IMR-90 (cell line): ENCODE results near the gene ASB11. TPM values are rescaled to one million over a fixed set of nuclear protein-coding genes. Genes with fewer than 3 reads are reported as not detected.

Experiments used
- ATAC-seq: fragments of 200-7000 bp; cut with Tn5 transposase; 2 replicates; pipeline ENCODE4 v1.9.1; 2020; ENCODE audit warnings: low read depth, mild to moderate bottlenecking, moderate library complexity
- BruUV-seq: library from RNA; stranded (reverse); fragments of 400-500 nt; replicated peaks from 2 replicates; lab custom pipeline; 2021; lab: Mats Ljungman, UMichigan
- CTCF ChIA-PET: fragments of 300-600 bp; formaldehyde crosslinking; extraction: SDS; loops from one replicate; lab custom pipeline; 2021; ENCODE audit warnings: antibody characterized with exemption; lab: Yijun Ruan, JAX
- POLR2A ChIA-PET: fragments of 300-600 bp; sonication (Branson Sonifier 250); formaldehyde crosslinking; loops from one replicate; lab custom pipeline; 2022; ENCODE audit warnings: antibody characterized with exemption; ENCODE audit not compliant: unreplicated experiment; lab: Charles Lee
- DNase-seq: peaks from one replicate; pipeline ENCODE4 v3.0.0; 2013
- H2AFZ ChIP-seq: replicated peaks from 2 replicates; pipeline ENCODE3; 2013; ENCODE audit warnings: low read length, mild to moderate bottlenecking; ENCODE audit not compliant: poor library complexity
- H2AK5ac ChIP-seq: 2 replicates; pipeline ENCODE4 v1.6.1; 2013; ENCODE audit warnings: low read depth, low read length, inconsistent platforms
- H2AK9ac ChIP-seq: replicated peaks from 2 replicates; pipeline ENCODE3; 2013; ENCODE audit warnings: mild to moderate bottlenecking, low read depth, low read length, moderate library complexity; ENCODE audit not compliant: poor library complexity
- H2BK120ac ChIP-seq: 2 replicates; pipeline ENCODE4 v1.6.1; 2013; ENCODE audit warnings: low read depth, low read length, inconsistent platforms
- H2BK15ac ChIP-seq: 3 replicates; pipeline ENCODE4 v1.6.1; 2013; ENCODE audit warnings: low read depth, low read length, inconsistent platforms
- H2BK20ac ChIP-seq: 2 replicates; pipeline ENCODE4 v1.6.1; 2013; ENCODE audit warnings: low read depth, mild to moderate bottlenecking, inconsistent platforms, low read length, moderate library complexity
- H2BK5ac ChIP-seq: 2 replicates; pipeline ENCODE4 v1.6.1; 2013; ENCODE audit warnings: mild to moderate bottlenecking, low read depth, low read length, inconsistent platforms; ENCODE audit not compliant: poor library complexity, severe bottlenecking
- H3K14ac ChIP-seq: replicated peaks from 2 replicates; pipeline ENCODE4 v1.6.1; 2013; ENCODE audit warnings: low read depth, low read length, inconsistent platforms
- H3K18ac ChIP-seq: 2 replicates; pipeline ENCODE4 v1.6.1; 2013; ENCODE audit warnings: low read depth, low read length, control low read depth
- H3K23ac ChIP-seq: 2 replicates; pipeline ENCODE4 v1.6.1; 2013; ENCODE audit warnings: low read depth, low read length, inconsistent platforms
- H3K27ac ChIP-seq: 2 replicates; pipeline ENCODE4 v1.5.1; 2013; ENCODE audit warnings: mild to moderate bottlenecking, control low read depth, low read length; ENCODE audit not compliant: insufficient read depth
- H3K27me3 ChIP-seq: 2 replicates; pipeline ENCODE4 v1.6.1; 2013; ENCODE audit warnings: low read length; ENCODE audit not compliant: control insufficient read depth, insufficient read depth
- H3K36me3 ChIP-seq: 2 replicates; pipeline ENCODE4 v1.6.1; 2013; ENCODE audit warnings: low read length, mixed read lengths; ENCODE audit not compliant: control insufficient read depth, insufficient read depth
- H3K4ac ChIP-seq: 2 replicates; pipeline ENCODE4 v1.6.1; 2013; ENCODE audit warnings: low read depth, low read length, inconsistent platforms
- H3K4me1 ChIP-seq: 2 replicates; pipeline ENCODE4 v1.6.1; 2013; ENCODE audit warnings: low read length, mixed read lengths; ENCODE audit not compliant: control insufficient read depth, insufficient read depth
- H3K4me2 ChIP-seq: 2 replicates; pipeline ENCODE4 v1.6.1; 2013; ENCODE audit warnings: low read depth, mild to moderate bottlenecking, control low read depth, low read length, moderate library complexity
- H3K4me3 ChIP-seq: 2 replicates; pipeline ENCODE4 v1.5.1; 2013; ENCODE audit warnings: low read depth, mild to moderate bottlenecking, control low read depth, low read length, moderate library complexity; ENCODE audit not compliant: insufficient read depth
- H3K56ac ChIP-seq: 2 replicates; pipeline ENCODE4 v1.6.1; 2013; ENCODE audit warnings: low read length, inconsistent platforms; ENCODE audit not compliant: insufficient read depth; ENCODE audit errors: extremely low read depth
- H3K79me1 ChIP-seq, 2 experiments: 2 replicates each; pipeline ENCODE4 v1.6.1; 2013; ENCODE audit warnings: low read length in 2 of 2, inconsistent platforms in 1 of 2, low read depth in 1 of 2
- H3K9ac ChIP-seq: 2 replicates; pipeline ENCODE4 v1.6.1; 2013; ENCODE audit warnings: low read depth, low read length, control low read depth
- H3K9me1 ChIP-seq: 2 replicates; pipeline ENCODE4 v1.6.1; 2013; ENCODE audit warnings: low read length, inconsistent platforms; ENCODE audit not compliant: insufficient read depth
- H3K9me3 ChIP-seq: 2 replicates; pipeline ENCODE4 v1.6.1; 2013; ENCODE audit warnings: low read length; ENCODE audit not compliant: control insufficient read depth, insufficient read depth
- H4K20me1 ChIP-seq: 2 replicates; pipeline ENCODE4 v1.6.1; 2013; ENCODE audit warnings: low read length, inconsistent platforms; ENCODE audit not compliant: insufficient read depth
- H4K5ac ChIP-seq: 2 replicates; pipeline ENCODE4 v1.6.1; 2013; ENCODE audit warnings: mild to moderate bottlenecking, low read depth, low read length, control low read depth
- H4K8ac ChIP-seq, 2 experiments: 2 replicates each; pipeline ENCODE4 v1.6.1; 2013; ENCODE audit warnings: low read depth in 2 of 2, low read length in 2 of 2, control low read depth in 1 of 2, inconsistent platforms in 1 of 2
- H4K91ac ChIP-seq: 2 replicates; pipeline ENCODE4 v1.6.1; 2013; ENCODE audit warnings: low read depth, low read length, inconsistent platforms; ENCODE audit not compliant: insufficient read depth
- CEBPB ChIP-seq: IDR thresholded peaks from 2 replicates; pipeline ENCODE4 v1.6.1; 2012; ENCODE audit warnings: low read depth, low read length, improper control_type of control experiment
- CHD1 ChIP-seq: IDR thresholded peaks from 2 replicates; pipeline ENCODE4 v1.6.1; 2012; ENCODE audit warnings: low read depth, low read length, improper control_type of control experiment
- FOS ChIP-seq: fragments of 150-350 bp; IDR thresholded peaks from 2 replicates; pipeline ENCODE4 v1.6.1; 2016; ENCODE audit warnings: low read depth, low read length
- MAFK ChIP-seq: IDR thresholded peaks from 2 replicates; pipeline ENCODE4 v1.6.1; 2012; ENCODE audit warnings: low read depth, low read length, improper control_type of control experiment
- MAZ ChIP-seq: IDR thresholded peaks from 2 replicates; pipeline ENCODE4 v1.6.1; 2012; ENCODE audit warnings: low read depth, mild to moderate bottlenecking, low read length, improper control_type of control experiment, moderate library complexity, borderline replicate concordance
- NFE2L2 ChIP-seq: fragments of 150-350 bp; IDR thresholded peaks from 2 replicates; pipeline ENCODE4 v1.6.1; 2016; ENCODE audit warnings: low read depth, mild to moderate bottlenecking, low read length
- POLR2A ChIP-seq: IDR thresholded peaks from 2 replicates; pipeline ENCODE4 v1.6.1; 2012; ENCODE audit warnings: mild to moderate bottlenecking, low read depth, low read length
- RAD21 ChIP-seq: IDR thresholded peaks from 2 replicates; pipeline ENCODE4 v1.6.1; 2012; ENCODE audit warnings: low read length, improper control_type of control experiment
- RCOR1 ChIP-seq: IDR thresholded peaks from 2 replicates; pipeline ENCODE4 v1.6.1; 2012; ENCODE audit warnings: mild to moderate bottlenecking, low read length, improper control_type of control experiment; ENCODE audit not compliant: insufficient replicate concordance
- RFX5 ChIP-seq: IDR thresholded peaks from 2 replicates; pipeline ENCODE4 v1.8.0; 2012; ENCODE audit warnings: low read depth, mild to moderate bottlenecking, low read length, moderate library complexity
- SMC3 ChIP-seq: fragments of 150-350 bp; IDR thresholded peaks from 2 replicates; pipeline ENCODE4 v1.6.1; 2016; ENCODE audit warnings: low read depth, mild to moderate bottlenecking, antibody characterized with exemption, low read length, moderate library complexity
- USF2 ChIP-seq: fragments of 150-350 bp; IDR thresholded peaks from 2 replicates; pipeline ENCODE4 v1.6.1; 2017; ENCODE audit warnings: mild to moderate bottlenecking, antibody characterized with exemption, low read length, low read depth
- WGBS, 2 experiments: methylation state at CpG; one replicate each; pipeline versions ENCODE4 v1.1.5 to v1.1.7; 2013; ENCODE audit warnings: missing lambda C conversion rate in 2 of 2; ENCODE audit not compliant: insufficient read length in 1 of 2; ENCODE audit errors: extremely low coverage in 2 of 2; 5-methylcytosine and 5-hydroxymethylcytosine counted together
- dilution Hi-C: fragments of 300-500 bp; cut with HindIII; formaldehyde crosslinking; loops from one replicate; pipeline ENCODE4 v1.14.3; 2018; ENCODE audit warnings: low sequenced_read_pairs; ENCODE audit not compliant: unreplicated experiment
- in situ Hi-C: fragments of 300-500 bp; cut with MboI; formaldehyde crosslinking; loops from 3 replicates; pipeline ENCODE4 v1.14.3; 2019; ENCODE audit warnings: low sequenced_read_pairs, inconsistent platforms, mixed read lengths
- intact Hi-C: fragments of 100-400 bp; cut with micrococcal nuclease; formaldehyde crosslinking; loops from 2 replicates; pipeline ENCODE4 v1.10.0; 2022
- polyA plus RNA-seq, 3 experiments: library from polyadenylated mRNA; depleted of rRNA; stranded (reverse); fragments of >200 nt; gene quantifications; 2 replicates each; pipeline ENCODE4 v1.2.3, GENCODE V29; 2012; ENCODE audit warnings: low replicate concordance in 1 of 3
- total RNA-seq: library from RNA; depleted of rRNA; stranded (reverse); fragments of >200 nt; gene quantifications from 2 replicates; pipeline ENCODE4 v1.2.3, GENCODE V29; 2012
- TF ChIP-seq, protein P1 (sequence below): conservative IDR thresholded peaks from 2 replicates; pipeline ENCODE4 v1.5.1; 2012; ENCODE audit warnings: mild to moderate bottlenecking, low read depth, low read length, improper control_type of control experiment

ASB11 gene
- total and polyA plus RNA-seq, 2 of the 4 experiments (the other 2 are of a cell fraction), result not detected

GRCh38 chrX:15244421-15244820 is 71.0 kb downstream of the ASB11 start:
- Histone ChIP-seq H3K27ac (no peak overlapping the region), H3K4me2 (no peak overlapping the region), H2AK5ac (no peak overlapping the region), H3K23ac (no peak overlapping the region), H2AFZ (no peak overlapping the region), H3K9me1 (no peaks in the 10 kb centered on the region), H2BK15ac (no peak overlapping the region), H3K79me1 (no peaks in the 10 kb centered on the region), H2BK120ac (no peak overlapping the region), H3K56ac (no peak overlapping the region), H3K27me3 (peaks cover 2% of the 10 kb centered on the region; the same call in 1 of the 2 replicates), H2AK9ac (no peak overlapping the region), H3K36me3 (no peaks in the 10 kb centered on the region), H3K4me3 (no peak overlapping the region), H3K9me3 (no peaks in the 10 kb centered on the region), H4K20me1 (no peaks in the 10 kb centered on the region), H2BK5ac (no peak overlapping the region), H3K4me1 (no peaks in the 10 kb centered on the region), H3K9ac (no peak overlapping the region), H4K8ac (no peak overlapping the region), H3K18ac (no peak overlapping the region), H4K5ac (no peak overlapping the region), H3K14ac (no peak overlapping the region), H3K4ac (no peak overlapping the region), H4K91ac (no peak overlapping the region), H2BK20ac (no peak overlapping the region)
- TF ChIP-seq POLR2A, result no peak
- no peak for TF ChIP-seq RCOR1
- no peak for TF ChIP-seq MAZ
- TF ChIP-seq SMC3, result no peak
- TF ChIP-seq, protein P1, sequence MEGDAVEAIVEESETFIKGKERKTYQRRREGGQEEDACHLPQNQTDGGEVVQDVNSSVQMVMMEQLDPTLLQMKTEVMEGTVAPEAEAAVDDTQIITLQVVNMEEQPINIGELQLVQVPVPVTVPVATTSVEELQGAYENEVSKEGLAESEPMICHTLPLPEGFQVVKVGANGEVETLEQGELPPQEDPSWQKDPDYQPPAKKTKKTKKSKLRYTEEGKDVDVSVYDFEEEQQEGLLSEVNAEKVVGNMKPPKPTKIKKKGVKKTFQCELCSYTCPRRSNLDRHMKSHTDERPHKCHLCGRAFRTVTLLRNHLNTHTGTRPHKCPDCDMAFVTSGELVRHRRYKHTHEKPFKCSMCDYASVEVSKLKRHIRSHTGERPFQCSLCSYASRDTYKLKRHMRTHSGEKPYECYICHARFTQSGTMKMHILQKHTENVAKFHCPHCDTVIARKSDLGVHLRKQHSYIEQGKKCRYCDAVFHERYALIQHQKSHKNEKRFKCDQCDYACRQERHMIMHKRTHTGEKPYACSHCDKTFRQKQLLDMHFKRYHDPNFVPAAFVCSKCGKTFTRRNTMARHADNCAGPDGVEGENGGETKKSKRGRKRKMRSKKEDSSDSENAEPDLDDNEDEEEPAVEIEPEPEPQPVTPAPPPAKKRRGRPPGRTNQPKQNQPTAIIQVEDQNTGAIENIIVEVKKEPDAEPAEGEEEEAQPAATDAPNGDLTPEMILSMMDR, result no peak
- no peak for TF ChIP-seq RAD21
- no peak for TF ChIP-seq NFE2L2
- TF ChIP-seq RFX5, result no peak
- no peak for TF ChIP-seq CHD1
- no peak for TF ChIP-seq USF2
- TF ChIP-seq CEBPB, result no peak
- TF ChIP-seq FOS, result no peak
- TF ChIP-seq MAFK, result no peak
- intact Hi-C loops, result no loop called here
- ATAC-seq (no peak), DNase-seq (no peak)
- ChIA-PET CTCF (interaction anchor here (0.6 to 0.7 kb wide), 4 partner anchors 30 to 1455 kb away, joined by 3 to 9 read pairs (median 4); no protein-coding TSS in a partner anchor), POLR2A (no interaction called here)
- dilution Hi-C loops, result no loop called here
- no TSS peak for BruUV-seq
- WGBS, 2 experiments, result no CpG with 5 or more reads among the region's 5 CpGs
- in situ Hi-C loops, result loop anchor here (10.0 kb wide), 1 partner anchor 1200 kb away; no protein-coding TSS in a partner anchor
